K562 (cell line): Measurements from ENCODE around the gene DCAF10. TPM values are rescaled to one million over a fixed set of nuclear protein-coding genes. Genes with fewer than 3 reads are reported as not detected.

Experiments
- CHD7 ChIP-seq: fragments of 200-600 bp; sonication (generic); IDR thresholded peaks from one replicate; pipeline ENCODE4 v1.6.1; 2012; ENCODE audit warnings: mild to moderate bottlenecking, low read depth, low read length, inconsistent platforms
- ESRRB ChIP-seq: fragments of 250-450 bp; sonication (Bioruptor Pico); IDR thresholded peaks from 2 replicates; pipeline ENCODE4 v1.5.0; 2020; ENCODE audit warnings: mild to moderate bottlenecking, moderate library complexity, borderline replicate concordance
- REST ChIP-seq, 2 experiments: fragments of 450-650 bp; formaldehyde crosslinking in 1 of 2; IDR thresholded peaks; 2 replicates each; pipeline versions ENCODE4 v1.4.0 to v1.6.1; 2014 to 2020; ENCODE audit warnings: mild to moderate bottlenecking in 2 of 2, borderline replicate concordance in 1 of 2, low read depth in 1 of 2
- SIN3B ChIP-seq: fragments of 450-650 bp; IDR thresholded peaks from 2 replicates; pipeline ENCODE4 v1.6.1; 2017; ENCODE audit warnings: low read depth, mild to moderate bottlenecking, moderate library complexity
- U2AF2 ChIP-seq: fragments of 200-400 bp; formaldehyde crosslinking; optimal IDR thresholded peaks from 2 replicates; pipeline ENCODE3; 2017; ENCODE audit warnings: low read depth, mild to moderate bottlenecking, low read length
- ZKSCAN1 ChIP-seq: fragments of 150-350 bp; IDR thresholded peaks from 2 replicates; pipeline ENCODE4 v1.6.1; 2016; ENCODE audit warnings: low read depth, low read length
- ZNF311 ChIP-seq: fragments of 250-450 bp; sonication (Bioruptor Pico); IDR thresholded peaks from 2 replicates; pipeline ENCODE4 v1.4.0; 2020; ENCODE audit warnings: mild to moderate bottlenecking, moderate library complexity
- polyA plus RNA-seq, 8 experiments: library from polyadenylated mRNA; depleted of rRNA in 4 of 8; stranded (reverse) in 5 of 8; unstranded in 3 of 8; fragments of >200 nt; fragmentation: Nextera tagmentation in 2 of 8; fragmentation: Illumina TruSeq in 1 of 8; extraction: Ambion mirVana in 2 of 8; extraction: Trizol in 1 of 8; gene quantifications; 2 replicates each; pipeline versions ENCODE4 v1.2.1 to v1.2.3, GENCODE V29; 2011 to 2014; ENCODE audit warnings: inconsistent platforms in 1 of 8, missing spikeins in 1 of 8
- total RNA-seq, 7 experiments: library from RNA; depleted of rRNA in 6 of 7; stranded (reverse); fragments of >200 nt in 6 of 7; fragmentation: Illumina TruSeq in 2 of 7; extraction: Trizol in 2 of 7; gene quantifications; 2 replicates each; pipeline versions ENCODE4 v1.2.1 to v1.2.3, GENCODE V29; 2011 to 2021; ENCODE audit warnings: low replicate concordance in 1 of 7

Gene DCAF10
- total and polyA plus RNA-seq, 9 of the 15 experiments (the other 6 are each of a cell fraction or from before 2014, with no cell fraction given): 6.8 to 40.1 (median 16.9) TPM

GRCh38 chr9:37801287-37801850 is 772 bp downstream of the DCAF10 start (continued):
- TF ChIP-seq REST (IDR thresholded peaks at IDR 0.05; ENCODE audit: borderline replicate concordance) (no peak), REST (CRISPR knock-in tag; IDR thresholded peaks at IDR 0.05; ENCODE audit: low read depth) (no peak), SIN3B (no peak), CHD7 (no peak), ZKSCAN1 (0 out of 2 replicates have a peak, but pooled peaks have one; percentile 39), U2AF2 (no peak), ESRRB (CRISPR knock-in tag) (no peak), ZNF311 (CRISPR knock-in tag) (no peak)
